Measurements from ENCODE around the gene KRTCAP2. TPM values are rescaled to one million over a fixed set of nuclear protein-coding genes. Genes with fewer than 3 reads are reported as not detected.

KRTCAP2 gene
- total RNA-seq, 1 donor from 2014 or later = 104 TPM

DNA sequence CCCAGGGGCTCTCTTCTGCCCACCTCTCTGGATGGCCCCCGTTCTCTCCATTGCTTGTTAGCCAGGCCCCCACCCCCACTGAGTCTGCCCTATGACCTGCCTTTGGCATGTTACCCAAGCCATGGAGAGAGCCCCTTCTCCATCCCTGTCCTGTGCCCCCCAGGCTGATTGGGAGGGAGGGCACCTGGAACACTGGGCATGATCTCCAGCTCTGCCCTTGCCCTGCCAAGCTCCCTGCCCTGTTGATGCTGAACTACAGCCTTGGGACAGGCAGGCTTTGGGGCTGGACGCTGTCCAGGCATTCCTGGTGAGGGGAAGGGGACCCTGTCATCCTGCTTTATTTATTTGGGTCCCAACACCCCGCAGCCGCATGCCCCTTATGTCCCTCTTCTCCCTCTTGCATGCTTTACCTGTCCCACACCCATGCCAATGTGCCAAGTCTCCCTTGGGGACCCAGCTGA is 11.3 kb upstream of the KRTCAP2 start:
- Histone ChIP-seq H3K9ac (ENCODE audit: low read depth in 1 of 3, low read length in 3 of 3) (peak overlapping the region in 1 of 3 donors; percentile 68), H3K4me1 (ENCODE audit: control insufficient read depth in 3 of 3, insufficient read depth in 3 of 3, low read length in 3 of 3) (peaks cover 17 to 27% (median 17%) of the 10 kb centered on the region in 3 donors), H3K9me3 (ENCODE audit: control insufficient read depth in 3 of 3, low read length in 3 of 3) (no peaks in the 10 kb centered on the region), H3K4me3 (ENCODE audit: low read length in 3 of 3) (no peak overlapping the region), H3K27me3 (ENCODE audit: control insufficient read depth in 3 of 3, insufficient read depth in 3 of 3, low read length in 3 of 3) (no peaks in the 10 kb centered on the region), H3K27ac (ENCODE audit: low read depth, low read length) (peak overlapping the region; percentile 74), H3K36me3 (ENCODE audit: control insufficient read depth in 3 of 3, insufficient read depth in 3 of 3, low read length in 3 of 3) (no peaks in the 10 kb centered on the region)

DNA sequence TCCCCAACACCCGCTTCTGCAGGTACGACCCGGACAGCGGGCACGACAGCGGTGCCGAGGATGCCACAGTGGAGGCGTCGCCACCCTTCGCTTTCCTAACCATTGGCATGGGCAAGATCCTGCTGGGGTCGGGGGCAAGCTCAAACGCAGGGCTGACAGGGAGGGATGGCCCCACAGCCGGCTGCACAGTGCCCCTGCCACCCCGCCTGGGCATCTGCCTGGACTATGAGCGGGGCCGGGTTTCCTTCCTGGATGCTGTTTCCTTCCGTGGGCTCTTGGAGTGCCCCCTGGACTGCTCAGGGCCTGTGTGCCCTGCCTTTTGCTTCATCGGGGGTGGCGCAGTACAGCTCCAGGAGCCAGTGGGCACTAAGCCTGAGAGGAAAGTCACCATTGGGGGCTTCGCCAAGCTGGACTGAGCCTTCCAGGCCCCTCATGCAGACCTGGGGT is 10.7 kb upstream of the KRTCAP2 start:
- Histone ChIP-seq H3K9ac (ENCODE audit: low read depth in 1 of 3, low read length in 3 of 3) (peak overlapping the region in 1 of 3 donors; percentile 68), H3K9me3 (ENCODE audit: control insufficient read depth in 3 of 3, low read length in 3 of 3) (no peaks in the 10 kb centered on the region), H3K36me3 (ENCODE audit: control insufficient read depth in 3 of 3, insufficient read depth in 3 of 3, low read length in 3 of 3) (no peaks in the 10 kb centered on the region), H3K4me1 (ENCODE audit: control insufficient read depth in 3 of 3, insufficient read depth in 3 of 3, low read length in 3 of 3) (peaks cover 17 to 27% (median 17%) of the 10 kb centered on the region in 3 donors), H3K27ac (ENCODE audit: low read depth, low read length) (no peak overlapping the region), H3K4me3 (ENCODE audit: low read length in 3 of 3) (no peak overlapping the region), H3K27me3 (ENCODE audit: control insufficient read depth in 3 of 3, insufficient read depth in 3 of 3, low read length in 3 of 3) (no peaks in the 10 kb centered on the region)

DNA sequence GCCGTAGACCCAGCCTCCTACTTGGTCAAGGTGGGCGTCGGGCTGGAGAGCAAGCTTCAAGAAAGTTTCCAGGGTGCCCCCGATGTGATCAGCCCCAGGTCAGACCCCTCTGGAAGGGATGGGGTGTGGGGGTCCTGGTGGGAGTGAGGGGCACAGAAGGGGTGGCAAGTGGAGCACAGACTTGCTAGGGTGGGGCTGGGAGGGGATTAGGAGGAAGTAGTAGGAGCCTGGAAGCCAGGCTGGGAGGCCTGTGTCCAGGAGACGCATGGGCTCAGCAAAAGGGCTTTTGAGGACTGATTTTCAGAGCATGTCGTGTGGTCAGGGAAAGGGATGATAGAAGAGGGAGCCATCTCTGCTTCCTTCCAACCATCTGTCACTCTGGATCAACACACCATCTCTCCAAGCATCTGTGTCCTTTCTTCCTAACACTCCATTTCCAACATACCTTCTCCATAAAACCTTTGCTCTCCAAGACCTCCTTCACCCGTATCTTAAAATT is 9.0 kb upstream of the KRTCAP2 start:
- H3K9me3 ChIP-seq (ENCODE audit: control insufficient read depth in 3 of 3, low read length in 3 of 3) = no peaks in the 10 kb centered on the region
- no peak overlapping the region for H3K4me3 ChIP-seq (ENCODE audit: low read length in 3 of 3)
- no peaks in the 10 kb centered on the region for H3K36me3 ChIP-seq (ENCODE audit: control insufficient read depth in 3 of 3, insufficient read depth in 3 of 3, low read length in 3 of 3)
- H3K9ac ChIP-seq (ENCODE audit: low read depth in 1 of 3, low read length in 3 of 3) = no peak overlapping the region
- no peak overlapping the region for H3K27ac ChIP-seq (ENCODE audit: low read depth, low read length)
- H3K27me3 ChIP-seq (ENCODE audit: control insufficient read depth in 3 of 3, insufficient read depth in 3 of 3, low read length in 3 of 3) = no peaks in the 10 kb centered on the region
- peaks cover 17 to 27% (median 17%) of the 10 kb centered on the region in 3 donors for H3K4me1 ChIP-seq (ENCODE audit: control insufficient read depth in 3 of 3, insufficient read depth in 3 of 3, low read length in 3 of 3)

DNA sequence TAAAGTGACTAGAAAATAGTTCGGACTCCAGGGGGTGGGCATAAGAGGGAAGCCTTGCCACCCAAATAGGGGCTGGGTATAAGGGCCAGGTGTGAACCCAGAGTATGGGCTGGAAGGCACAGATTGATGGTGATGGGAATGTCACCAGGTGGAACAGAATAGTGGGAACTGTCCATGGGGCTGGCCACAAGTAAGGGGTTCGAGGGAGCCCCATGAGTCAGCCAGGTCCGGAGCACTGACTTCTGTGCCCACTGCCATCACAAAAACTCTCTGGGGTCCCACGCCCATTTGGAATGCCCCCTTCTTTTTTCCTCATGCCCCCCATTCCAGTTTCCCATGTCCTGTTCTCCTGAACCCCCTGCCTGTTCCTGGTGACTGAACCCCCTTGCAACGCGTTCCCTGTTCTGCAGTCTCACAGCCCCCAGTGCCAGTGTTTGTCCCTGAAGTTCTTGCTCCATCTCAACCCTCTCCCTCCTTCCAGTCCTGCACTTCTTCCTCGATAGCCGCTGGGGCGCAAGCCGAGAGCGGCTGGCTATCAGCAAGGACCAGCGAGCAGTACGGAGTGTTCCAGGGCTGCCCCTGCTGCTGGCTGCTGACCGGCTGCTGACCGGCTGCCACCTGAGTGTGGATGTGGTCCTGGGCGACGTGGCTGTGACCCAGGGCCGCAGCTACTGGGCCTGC is 8.4 kb upstream of the KRTCAP2 start:
- Histone ChIP-seq H3K4me3 (ENCODE audit: low read length in 3 of 3) (no peak overlapping the region), H3K27ac (ENCODE audit: low read depth, low read length) (no peak overlapping the region), H3K9me3 (ENCODE audit: control insufficient read depth in 3 of 3, low read length in 3 of 3) (no peaks in the 10 kb centered on the region), H3K9ac (ENCODE audit: low read depth in 1 of 3, low read length in 3 of 3) (no peak overlapping the region), H3K36me3 (ENCODE audit: control insufficient read depth in 3 of 3, insufficient read depth in 3 of 3, low read length in 3 of 3) (no peaks in the 10 kb centered on the region), H3K27me3 (ENCODE audit: control insufficient read depth in 3 of 3, insufficient read depth in 3 of 3, low read length in 3 of 3) (no peaks in the 10 kb centered on the region), H3K4me1 (ENCODE audit: control insufficient read depth in 3 of 3, insufficient read depth in 3 of 3, low read length in 3 of 3) (peaks cover 17 to 32% (median 19%) of the 10 kb centered on the region in 3 donors)

DNA sequence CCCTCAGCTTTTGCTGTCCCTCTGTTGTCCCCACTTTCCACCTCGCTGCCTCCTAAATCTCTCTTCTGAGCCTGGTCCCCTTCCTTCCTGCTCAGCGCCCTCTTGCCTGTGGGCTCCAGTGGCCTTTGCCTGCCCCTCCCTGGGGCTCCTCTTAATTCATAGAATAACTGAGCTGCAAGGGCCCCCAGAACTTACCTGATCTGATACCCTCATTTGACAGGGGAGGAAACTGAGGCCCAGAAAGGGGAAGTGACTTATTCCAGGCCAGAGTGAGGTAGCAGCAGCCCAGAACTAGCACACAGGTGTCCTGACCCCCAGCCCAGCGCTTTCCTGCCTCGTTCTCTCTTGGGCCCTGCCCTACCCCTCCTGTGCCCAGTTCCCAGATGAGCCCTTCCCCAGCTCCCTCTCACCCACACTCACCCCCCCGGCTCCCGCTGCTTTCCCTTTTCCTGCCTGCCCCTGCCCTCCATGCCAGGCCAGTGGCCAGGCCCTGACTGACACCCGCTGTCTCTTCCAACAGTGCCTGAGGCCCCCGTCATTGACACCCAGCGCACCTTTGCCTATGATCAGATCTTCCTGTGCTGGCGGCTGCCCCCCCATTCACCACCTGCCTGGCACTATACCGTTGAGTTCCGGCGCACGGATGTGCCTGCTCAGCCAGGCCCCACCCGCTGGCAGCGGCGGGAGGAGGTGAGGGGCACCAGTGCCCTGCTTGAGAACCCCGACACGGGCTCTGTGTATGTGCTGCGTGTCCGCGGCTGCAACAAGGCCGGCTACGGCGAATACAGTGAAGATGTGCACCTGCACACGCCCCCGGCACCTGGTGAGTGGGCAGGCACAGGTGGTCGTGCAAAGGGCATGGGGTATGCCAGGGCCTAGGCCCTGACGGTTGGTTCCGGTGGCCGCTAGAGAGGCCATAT is 6.3 kb upstream of the KRTCAP2 start:
- no peaks in the 10 kb centered on the region for H3K9me3 ChIP-seq (ENCODE audit: control insufficient read depth in 3 of 3, low read length in 3 of 3)
- peaks cover 5 to 15% (median 5%) of the 10 kb centered on the region in 3 donors for H3K4me1 ChIP-seq (ENCODE audit: control insufficient read depth in 3 of 3, insufficient read depth in 3 of 3, low read length in 3 of 3)
- H3K27ac ChIP-seq (ENCODE audit: low read depth, low read length) = no peak overlapping the region
- H3K36me3 ChIP-seq (ENCODE audit: control insufficient read depth in 3 of 3, insufficient read depth in 3 of 3, low read length in 3 of 3) = no peaks in the 10 kb centered on the region
- no peak overlapping the region for H3K4me3 ChIP-seq (ENCODE audit: low read length in 3 of 3)
- H3K9ac ChIP-seq (ENCODE audit: low read depth in 1 of 3, low read length in 3 of 3) = no peak overlapping the region
- H3K27me3 ChIP-seq (ENCODE audit: control insufficient read depth in 3 of 3, insufficient read depth in 3 of 3, low read length in 3 of 3) = peaks cover 7 to 8% (median 8%) of the 10 kb centered on the region in 3 donors

DNA sequence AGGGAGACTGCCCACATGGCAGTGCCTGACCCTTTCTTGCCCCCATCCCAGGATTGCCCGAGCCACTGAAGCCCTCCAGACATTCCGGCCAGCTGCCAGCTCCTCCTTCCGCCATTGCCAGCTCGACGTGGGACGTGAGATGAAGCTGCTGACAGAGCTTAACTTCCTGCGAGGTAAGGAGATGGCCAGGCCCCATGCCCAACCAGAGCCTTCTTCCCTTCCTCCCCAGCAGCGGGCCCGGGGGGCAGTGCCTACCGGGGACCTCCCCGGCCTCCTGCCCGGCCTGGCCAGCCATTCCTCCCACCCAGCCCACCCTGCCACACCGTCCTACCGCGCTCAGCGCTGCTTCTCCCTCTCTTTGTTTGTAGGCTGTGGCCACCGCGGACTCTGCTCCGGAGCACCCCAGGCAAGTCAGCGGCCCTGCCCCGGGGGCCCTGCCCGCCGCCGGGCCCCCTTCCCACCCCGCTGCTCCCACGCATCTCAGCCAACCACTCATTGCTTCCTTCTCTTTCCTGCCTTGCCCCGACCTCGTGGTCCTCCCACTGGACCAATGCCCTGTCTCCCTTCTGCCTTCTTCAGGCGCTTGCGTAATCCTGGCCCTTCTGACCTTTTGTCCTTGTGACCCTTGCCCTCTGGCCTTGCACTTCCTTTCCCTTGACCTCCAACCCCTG is 5.5 kb upstream of the KRTCAP2 start:
- Histone ChIP-seq H3K36me3 (ENCODE audit: control insufficient read depth in 3 of 3, insufficient read depth in 3 of 3, low read length in 3 of 3) (no peaks in the 10 kb centered on the region), H3K4me3 (ENCODE audit: low read length in 3 of 3) (no peak overlapping the region), H3K4me1 (ENCODE audit: control insufficient read depth in 3 of 3, insufficient read depth in 3 of 3, low read length in 3 of 3) (peaks cover 1 to 9% (median 8%) of the 10 kb centered on the region in 3 donors), H3K27me3 (ENCODE audit: control insufficient read depth in 3 of 3, insufficient read depth in 3 of 3, low read length in 3 of 3) (peaks cover 12 to 13% (median 12%) of the 10 kb centered on the region in 3 donors), H3K9ac (ENCODE audit: low read depth in 1 of 3, low read length in 3 of 3) (no peak overlapping the region), H3K27ac (ENCODE audit: low read depth, low read length) (no peak overlapping the region), H3K9me3 (ENCODE audit: control insufficient read depth in 3 of 3, low read length in 3 of 3) (no peaks in the 10 kb centered on the region)

DNA sequence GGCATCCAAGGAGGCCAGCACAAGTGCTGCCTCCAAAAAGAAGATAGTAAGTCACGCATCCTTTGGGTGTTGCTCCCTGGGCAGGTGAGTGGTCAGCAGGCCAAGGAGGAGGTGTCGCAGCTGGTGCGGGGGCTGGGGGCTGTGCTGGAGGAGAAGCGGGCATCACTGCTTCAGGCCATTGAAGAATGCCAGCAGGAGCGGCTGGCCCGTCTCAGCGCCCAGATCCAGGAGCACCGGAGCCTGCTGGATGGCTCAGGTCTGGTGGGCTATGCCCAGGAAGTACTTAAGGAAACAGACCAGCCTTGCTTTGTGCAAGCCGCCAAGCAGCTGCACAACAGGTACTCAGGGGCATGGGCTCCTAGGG is 4.8 kb upstream of the KRTCAP2 start:
- Histone ChIP-seq H3K36me3 (ENCODE audit: control insufficient read depth in 3 of 3, insufficient read depth in 3 of 3, low read length in 3 of 3) (no peaks in the 10 kb centered on the region), H3K9me3 (ENCODE audit: control insufficient read depth in 3 of 3, low read length in 3 of 3) (no peaks in the 10 kb centered on the region), H3K4me3 (ENCODE audit: low read length in 3 of 3) (no peak overlapping the region), H3K27ac (ENCODE audit: low read depth, low read length) (no peak overlapping the region), H3K27me3 (ENCODE audit: control insufficient read depth in 3 of 3, insufficient read depth in 3 of 3, low read length in 3 of 3) (peaks cover 12 to 13% (median 12%) of the 10 kb centered on the region in 3 donors), H3K9ac (ENCODE audit: low read depth in 1 of 3, low read length in 3 of 3) (no peak overlapping the region), H3K4me1 (ENCODE audit: control insufficient read depth in 3 of 3, insufficient read depth in 3 of 3, low read length in 3 of 3) (peaks cover 5 to 14% (median 11%) of the 10 kb centered on the region in 3 donors)

DNA sequence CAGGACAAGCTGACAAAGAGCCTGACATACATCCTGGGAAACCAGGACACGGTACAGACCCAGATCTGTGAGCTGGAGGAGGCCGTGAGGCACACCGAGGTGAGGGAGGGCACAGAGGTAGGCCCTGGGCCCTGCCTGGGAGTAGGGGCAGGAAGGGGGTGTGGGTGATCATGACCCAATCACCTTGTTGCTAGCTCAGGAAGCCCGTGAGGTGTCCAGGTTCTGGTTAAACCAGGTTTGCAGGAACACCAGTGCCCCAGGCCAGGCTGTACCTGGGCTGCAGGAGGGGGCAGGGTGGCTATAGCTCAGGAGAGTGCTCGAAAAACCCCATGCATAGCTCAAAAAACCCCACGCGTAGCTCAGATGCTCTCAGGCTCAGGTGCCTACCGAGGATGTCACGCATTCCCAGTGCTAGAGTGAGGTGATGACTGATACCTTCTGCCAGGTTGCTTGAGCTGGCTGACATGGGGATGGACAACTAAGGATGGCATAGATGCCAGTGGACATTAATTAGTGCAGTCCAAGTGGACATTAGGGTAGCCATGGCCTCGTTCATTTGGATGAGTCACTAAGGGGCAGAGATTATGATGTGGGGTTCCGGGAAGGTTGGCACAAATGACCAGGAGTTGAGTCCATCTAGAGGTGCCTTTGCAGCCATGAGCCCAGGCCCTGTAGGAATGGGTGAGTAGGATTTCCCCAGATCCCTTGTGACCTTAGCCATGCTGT is 4.3 kb upstream of the KRTCAP2 start:
- no peak overlapping the region for H3K9ac ChIP-seq (ENCODE audit: low read depth in 1 of 3, low read length in 3 of 3)
- H3K4me1 ChIP-seq (ENCODE audit: control insufficient read depth in 3 of 3, insufficient read depth in 3 of 3, low read length in 3 of 3) = peaks cover 8 to 17% (median 15%) of the 10 kb centered on the region in 3 donors
- H3K36me3 ChIP-seq (ENCODE audit: control insufficient read depth in 3 of 3, insufficient read depth in 3 of 3, low read length in 3 of 3) = no peaks in the 10 kb centered on the region
- H3K9me3 ChIP-seq (ENCODE audit: control insufficient read depth in 3 of 3, low read length in 3 of 3) = no peaks in the 10 kb centered on the region
- H3K4me3 ChIP-seq (ENCODE audit: low read length in 3 of 3) = no peak overlapping the region
- no peak overlapping the region for H3K27ac ChIP-seq (ENCODE audit: low read depth, low read length)
- peaks cover 12 to 13% (median 12%) of the 10 kb centered on the region in 3 donors for H3K27me3 ChIP-seq (ENCODE audit: control insufficient read depth in 3 of 3, insufficient read depth in 3 of 3, low read length in 3 of 3)

DNA sequence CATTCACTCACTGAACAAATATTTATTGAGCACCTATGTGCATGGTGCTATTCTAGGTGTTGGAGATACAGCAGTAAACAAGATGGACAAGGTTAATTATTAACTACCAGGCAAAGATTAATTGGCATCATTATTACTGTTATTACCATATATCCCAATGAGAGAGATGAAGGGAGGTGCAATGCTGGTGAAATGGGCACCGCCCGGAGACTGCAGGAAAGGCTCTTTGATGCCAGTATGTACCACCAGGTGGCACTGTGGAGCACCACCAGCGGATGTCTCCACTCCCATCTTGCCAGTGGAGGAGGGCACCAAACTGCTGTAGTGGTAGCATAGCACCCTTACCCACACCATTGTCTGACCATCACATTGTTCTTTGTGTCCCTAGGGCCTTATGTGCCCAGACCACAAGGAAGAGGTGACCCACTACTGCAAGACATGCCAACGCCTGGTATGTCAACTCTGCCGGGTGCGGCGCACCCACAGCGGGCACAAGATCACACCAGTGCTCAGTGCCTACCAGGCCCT is 3.5 kb upstream of the KRTCAP2 start:
- Histone ChIP-seq H3K4me3 (ENCODE audit: low read length in 3 of 3) (peak overlapping the region in 1 of 3 donors; percentile 33), H3K4me1 (ENCODE audit: control insufficient read depth in 3 of 3, insufficient read depth in 3 of 3, low read length in 3 of 3) (peaks cover 13 to 25% (median 21%) of the 10 kb centered on the region in 3 donors), H3K27ac (ENCODE audit: low read depth, low read length) (no peak overlapping the region), H3K36me3 (ENCODE audit: control insufficient read depth in 3 of 3, insufficient read depth in 3 of 3, low read length in 3 of 3) (no peaks in the 10 kb centered on the region), H3K27me3 (ENCODE audit: control insufficient read depth in 3 of 3, insufficient read depth in 3 of 3, low read length in 3 of 3) (peaks cover 12 to 13% (median 12%) of the 10 kb centered on the region in 3 donors), H3K9me3 (ENCODE audit: control insufficient read depth in 3 of 3, low read length in 3 of 3) (no peaks in the 10 kb centered on the region), H3K9ac (ENCODE audit: low read depth in 1 of 3, low read length in 3 of 3) (no peak overlapping the region)

Measured in skeletal muscle tissue (tissue), 4 donors.